ENCODE results near the gene GABARAP. TPM values are rescaled to one million over a fixed set of nuclear protein-coding genes. Genes with fewer than 3 reads are reported as not detected.
A peak's percentile ranks its signal among the peaks of the same experiment; 100 is the strongest.

Gene GABARAP
- total and polyA plus RNA-seq, 10 of the 15 experiments (the other 5 are each of a cell fraction or from before 2014, with no cell fraction given), result 134 to 613 (median 285) TPM

DNA sequence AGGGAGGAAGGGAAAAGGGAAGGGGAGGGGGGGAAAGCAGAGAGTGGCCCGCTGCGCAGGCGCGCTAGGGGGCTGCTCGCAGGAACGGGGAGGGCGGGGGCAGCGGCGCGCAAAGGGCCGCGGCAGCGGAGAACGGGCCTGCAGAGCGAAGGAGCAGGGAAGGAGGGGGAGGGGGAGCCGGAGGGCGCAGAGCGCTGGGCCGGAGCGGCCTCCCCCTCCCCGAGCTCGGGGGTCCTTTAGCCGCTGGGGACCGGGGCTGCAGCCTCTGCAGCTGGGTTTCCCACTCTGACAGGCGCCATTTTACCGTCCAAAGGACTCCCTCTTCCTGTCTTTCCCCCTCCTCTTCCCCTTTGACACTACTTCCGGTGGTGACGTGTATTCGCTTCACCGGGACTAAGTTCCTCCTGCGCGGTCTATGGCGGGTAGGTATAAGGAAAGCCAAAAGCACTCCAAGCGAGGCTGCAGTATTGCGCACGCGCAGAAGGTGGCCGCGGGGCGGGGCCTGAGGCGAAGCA, 9.5 kb upstream of the GABARAP start, which contains the start of gene CTDNEP1:
Gene CTDNEP1, minus strand, starts transcription at position 74 of the 515 bp plus-strand sequence. CDS start 438 bp downstream, outside the sequence.
- ATAC-seq (peak; percentile 93), DNase-seq (ENCODE audit: low read depth, low spot score) (peak; percentile 98), FAIRE-seq (peak; percentile 99)
- ChIA-PET POLR2A (interaction anchor here (0.6 to 4.4 kb wide), 3 partner anchors 12 to 229 kb away, joined by 3 to 99 read pairs (median 29); partner anchors contain the start of genes ACADVL, DLG4, GABARAP and PHF23), SMC1A (ENCODE audit: uncharacterized antibody, unreplicated experiment) (interaction anchor here (0.9 to 3.6 kb wide), 3 partner anchors 10 to 84 kb away, joined by 3 to 26 read pairs (median 4); partner anchors contain the start of genes ACAP1, GABARAP and PHF23), CTCF (no interaction called here), RAD21 (ENCODE audit: unreplicated experiment) (interaction anchor here (1.6 to 2.0 kb wide), 3 partner anchors 10 to 31 kb away, joined by 5 to 11 read pairs (median 11); partner anchors contain the start of genes ACADVL, DLG4 and GABARAP)
- H3K4me2 ChIP-seq (ENCODE audit: control insufficient read depth, insufficient read depth), result peak within 1 kb of the TSS; percentile 89
- peak within 1 kb of the TSS; percentile 98 for H3K9ac ChIP-seq (ENCODE audit: control insufficient read depth, insufficient read depth, low read length)
- 1% methylated on average over 28 of the region's 41 CpGs for WGBS (ENCODE audit: insufficient coverage, insufficient replicate concordance, low lambda C conversion rate, missing lambda C conversion rate)
- H3K4me1 ChIP-seq (ENCODE audit: control insufficient read depth, insufficient read depth, low read length), result peaks cover 10% of the 10 kb centered on the region
- in situ Hi-C loops (cut with MboI) (no loop called here), intact Hi-C loops (cut with micrococcal nuclease; ENCODE audit: unreplicated experiment) (loop anchor here (2.0 kb wide), 1 partner anchor 37 kb away; no protein-coding TSS in a partner anchor)
- H3K79me2 ChIP-seq (ENCODE audit: control insufficient read depth, insufficient read depth, low read length), result peaks cover 56% of the 10 kb centered on the region
- H3K27ac ChIP-seq (ENCODE audit: control insufficient read depth, insufficient read depth), result peak within 1 kb of the TSS; percentile 99
- H3K36me3 ChIP-seq (ENCODE audit: control insufficient read depth in 2 of 2, insufficient read depth in 2 of 2, low read length in 1 of 2), result peaks cover 4 to 14% of the 10 kb centered on the region in 2 experiments; a peak in 3 of 4 replicates
- no peaks in the 10 kb centered on the region for H3K27me3 ChIP-seq (replicated peaks in 1 of 2; ENCODE audit: control insufficient read depth in 2 of 2, insufficient read depth in 2 of 2, low read length in 1 of 2)
- H2AFZ ChIP-seq (ENCODE audit: control insufficient read depth, low read depth, low read length), result peak within 1 kb of the TSS; percentile 87
- no peaks in the 10 kb centered on the region for H3K9me3 ChIP-seq (replicated peaks; ENCODE audit: control insufficient read depth, insufficient read depth, low read length)
- no TSS peak for BruUV-seq (replicated peaks)
- no peaks in the 10 kb centered on the region for H4K20me1 ChIP-seq (ENCODE audit: control insufficient read depth, insufficient read depth)
- H3K4me3 ChIP-seq, result peak within 1 kb of the TSS; percentile 90
- TF ChIP-seq EGR1 (IDR thresholded peaks at IDR 0.05; ENCODE audit: borderline replicate concordance in 1 of 2, low read depth in 2 of 2, low read length in 2 of 2) (0 out of 3 replicates have a peak, but pooled peaks of 1 of the 2 experiments have one; percentile 2), CBFB (IDR thresholded peaks at IDR 0.05; ENCODE audit: low read depth) (0 out of 2 replicates have a peak, but pooled peaks have one; percentile 15), SMAD5 (IDR thresholded peaks at IDR 0.05; ENCODE audit: low read depth) (peak; percentile 15; the same call in 1 of the 2 replicates), PAX5 (IDR thresholded peaks at IDR 0.05; ENCODE audit: borderline replicate concordance, low read depth, low read length) (peak; percentile 33; the same call in 1 of the 2 replicates), YY1 (IDR thresholded peaks at IDR 0.05; ENCODE audit: low read depth, low read length) (peak; percentile 98), HCFC1 (IDR thresholded peaks at IDR 0.05; ENCODE audit: low read length) (peak; percentile 55), TAF1 (IDR thresholded peaks at IDR 0.05; ENCODE audit: borderline replicate concordance, low read depth, low read length) (peak; percentile 85), SMAD1 (IDR thresholded peaks at IDR 0.05; ENCODE audit: low read depth, partially characterized antibody) (no peak), JUNB (IDR thresholded peaks at IDR 0.05) (no peak), FOS (IDR thresholded peaks at IDR 0.05; ENCODE audit: borderline replicate concordance, extremely low read depth, insufficient read length) (no peak), NRF1 (conservative IDR thresholded peaks at IDR 0.05; ENCODE audit: low read depth, low read length) (peak; percentile 35), RUNX3 (IDR thresholded peaks at IDR 0.05; ENCODE audit: low read length) (0 out of 2 replicates have a peak, but pooled peaks have one; percentile 19), JUND (IDR thresholded peaks at IDR 0.05; ENCODE audit: low read depth, low read length) (no peak), RAD51 (IDR thresholded peaks at IDR 0.05) (no peak), MTA2 (IDR thresholded peaks at IDR 0.05; ENCODE audit: low read depth) (no peak), BACH1 (IDR thresholded peaks at IDR 0.05; ENCODE audit: borderline replicate concordance) (peak; percentile 36; the same call in 1 of the 2 replicates), PAX8 (IDR thresholded peaks at IDR 0.05) (no peak)
- TF ChIP-seq, protein P1, sequence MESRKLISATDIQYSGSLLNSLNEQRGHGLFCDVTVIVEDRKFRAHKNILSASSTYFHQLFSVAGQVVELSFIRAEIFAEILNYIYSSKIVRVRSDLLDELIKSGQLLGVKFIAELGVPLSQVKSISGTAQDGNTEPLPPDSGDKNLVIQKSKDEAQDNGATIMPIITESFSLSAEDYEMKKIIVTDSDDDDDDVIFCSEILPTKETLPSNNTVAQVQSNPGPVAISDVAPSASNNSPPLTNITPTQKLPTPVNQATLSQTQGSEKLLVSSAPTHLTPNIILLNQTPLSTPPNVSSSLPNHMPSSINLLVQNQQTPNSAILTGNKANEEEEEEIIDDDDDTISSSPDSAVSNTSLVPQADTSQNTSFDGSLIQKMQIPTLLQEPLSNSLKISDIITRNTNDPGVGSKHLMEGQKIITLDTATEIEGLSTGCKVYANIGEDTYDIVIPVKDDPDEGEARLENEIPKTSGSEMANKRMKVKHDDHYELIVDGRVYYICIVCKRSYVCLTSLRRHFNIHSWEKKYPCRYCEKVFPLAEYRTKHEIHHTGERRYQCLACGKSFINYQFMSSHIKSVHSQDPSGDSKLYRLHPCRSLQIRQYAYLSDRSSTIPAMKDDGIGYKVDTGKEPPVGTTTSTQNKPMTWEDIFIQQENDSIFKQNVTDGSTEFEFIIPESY (IDR thresholded peaks at IDR 0.05), result no peak
- TF ChIP-seq, protein P2, sequence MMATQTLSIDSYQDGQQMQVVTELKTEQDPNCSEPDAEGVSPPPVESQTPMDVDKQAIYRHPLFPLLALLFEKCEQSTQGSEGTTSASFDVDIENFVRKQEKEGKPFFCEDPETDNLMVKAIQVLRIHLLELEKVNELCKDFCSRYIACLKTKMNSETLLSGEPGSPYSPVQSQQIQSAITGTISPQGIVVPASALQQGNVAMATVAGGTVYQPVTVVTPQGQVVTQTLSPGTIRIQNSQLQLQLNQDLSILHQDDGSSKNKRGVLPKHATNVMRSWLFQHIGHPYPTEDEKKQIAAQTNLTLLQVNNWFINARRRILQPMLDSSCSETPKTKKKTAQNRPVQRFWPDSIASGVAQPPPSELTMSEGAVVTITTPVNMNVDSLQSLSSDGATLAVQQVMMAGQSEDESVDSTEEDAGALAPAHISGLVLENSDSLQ (IDR thresholded peaks at IDR 0.05), result peak; percentile 65; the same call in 1 of the 2 replicates

Data from GM12878 (cell line).